HepG2 (cell line): Measurements from ENCODE around the gene CREM. TPM values are rescaled to one million over a fixed set of nuclear protein-coding genes. Genes with fewer than 3 reads are reported as not detected.

Experiments
- GATA4 ChIP-seq: sonication (generic); IDR thresholded peaks from 2 replicates; pipeline ENCODE4 v1.6.1; 2016; ENCODE audit warnings: antibody characterized with exemption, low read depth, borderline replicate concordance
- HDAC2 ChIP-seq: sonication (generic); formaldehyde crosslinking; IDR thresholded peaks from 2 replicates; pipeline ENCODE4 v1.4.0; 2020; ENCODE audit warnings: missing genetic modification reagents
- KDM5B ChIP-seq: sonication (generic); formaldehyde crosslinking; IDR thresholded peaks from 2 replicates; pipeline ENCODE4 v1.4.0; 2020; ENCODE audit warnings: missing genetic modification reagents, mild to moderate bottlenecking, borderline replicate concordance
- MED13 ChIP-seq: sonication (generic); formaldehyde crosslinking; IDR thresholded peaks from 2 replicates; pipeline ENCODE4 v1.5.0; 2020; ENCODE audit warnings: missing genetic modification reagents
- MIER2 ChIP-seq: IDR thresholded peaks from 2 replicates; pipeline ENCODE4 v1.6.1; 2016; ENCODE audit warnings: missing biosample characterization, missing genetic modification reagents
- ONECUT2 ChIP-seq: sonication (generic); formaldehyde crosslinking; IDR thresholded peaks from 2 replicates; pipeline ENCODE4 v1.4.0; 2020; ENCODE audit warnings: missing genetic modification reagents
- PAXIP1 ChIP-seq: sonication (generic); formaldehyde crosslinking; conservative IDR thresholded peaks from 2 replicates; pipeline ENCODE4 v1.4.0; 2020; ENCODE audit warnings: mild to moderate bottlenecking, missing genetic modification reagents, moderate library complexity
- SKI ChIP-seq: fragments of 450-650 bp; IDR thresholded peaks from one replicate; pipeline ENCODE4 v1.6.1; 2018; ENCODE audit warnings: mild to moderate bottlenecking; ENCODE audit not compliant: partially characterized antibody
- SMAD9 ChIP-seq: sonication (generic); formaldehyde crosslinking; IDR thresholded peaks from 2 replicates; pipeline ENCODE4 v1.5.1; 2020; ENCODE audit warnings: mild to moderate bottlenecking, missing genetic modification reagents
- SMARCE1 ChIP-seq: fragments of 450-650 bp; IDR thresholded peaks from 2 replicates; pipeline ENCODE4 v1.6.1; 2017; ENCODE audit warnings: borderline replicate concordance
- SNRNP70 ChIP-seq: fragments of 200-400 bp; formaldehyde crosslinking; IDR thresholded peaks from 2 replicates; pipeline ENCODE4 v1.6.1; 2017; ENCODE audit warnings: mild to moderate bottlenecking, low read depth, low read length, moderate library complexity
- SRF ChIP-seq: IDR thresholded peaks from 2 replicates; pipeline ENCODE4 v1.6.1; 2011; ENCODE audit warnings: mild to moderate bottlenecking, low read depth, low read length, moderate library complexity
- TCF12 ChIP-seq, 2 experiments: fragments of 450-650 bp in 1 of 2; sonication (generic) in 1 of 2; formaldehyde crosslinking in 1 of 2; IDR thresholded peaks; 2 replicates each; pipeline versions ENCODE4 v1.6.1 to v1.8.0; 2017 to 2022; ENCODE audit warnings: antibody characterized with exemption in 1 of 2, mild to moderate bottlenecking in 1 of 2, missing genetic modification reagents in 1 of 2, moderate library complexity in 1 of 2
- TEAD2 ChIP-seq: sonication (generic); formaldehyde crosslinking; IDR thresholded peaks from 2 replicates; pipeline ENCODE4 v1.9.0; 2021; ENCODE audit warnings: missing genetic modification reagents
- TOPORS ChIP-seq: sonication (generic); formaldehyde crosslinking; IDR thresholded peaks from 2 replicates; pipeline ENCODE4 v1.8.0; 2023; ENCODE audit warnings: mild to moderate bottlenecking, missing genetic modification reagents
- UBTF ChIP-seq: sonication (generic); formaldehyde crosslinking; IDR thresholded peaks from 2 replicates; pipeline ENCODE4 v1.4.0; 2020; ENCODE audit warnings: mild to moderate bottlenecking, missing genetic modification reagents
- WIZ ChIP-seq: sonication (generic); formaldehyde crosslinking; IDR thresholded peaks from 2 replicates; pipeline ENCODE4 v1.5.1; 2020; ENCODE audit warnings: mild to moderate bottlenecking, missing genetic modification reagents
- YY1 ChIP-seq: IDR thresholded peaks from 2 replicates; pipeline ENCODE4 v1.6.1; 2011; ENCODE audit warnings: low read length, low read depth, moderate library complexity, mild to moderate bottlenecking; ENCODE audit not compliant: insufficient read depth, insufficient replicate concordance
- ZBTB21 ChIP-seq: sonication (generic); formaldehyde crosslinking; IDR thresholded peaks from 2 replicates; pipeline ENCODE4 v1.4.0; 2020; ENCODE audit warnings: missing genetic modification reagents
- ZNF160 ChIP-seq: sonication (generic); formaldehyde crosslinking; IDR thresholded peaks from 2 replicates; pipeline ENCODE4 v1.8.0; 2022; ENCODE audit warnings: mild to moderate bottlenecking, inconsistent platforms, missing genetic modification reagents
- ZNF558 ChIP-seq: sonication (generic); formaldehyde crosslinking; IDR thresholded peaks from 2 replicates; pipeline ENCODE4 v1.9.0; 2022; ENCODE audit warnings: mild to moderate bottlenecking, missing genetic modification reagents, borderline replicate concordance
- ZNF614 ChIP-seq: IDR thresholded peaks from 2 replicates; pipeline ENCODE4 v1.6.1; 2018; ENCODE audit warnings: missing biosample characterization, missing genetic modification reagents, inconsistent platforms, borderline replicate concordance
- ZUFSP ChIP-seq: sonication (generic); formaldehyde crosslinking; IDR thresholded peaks from 2 replicates; pipeline ENCODE4 v1.9.0; 2021; ENCODE audit warnings: missing genetic modification reagents, mild to moderate bottlenecking, borderline replicate concordance
- polyA plus RNA-seq, 8 experiments: library from polyadenylated mRNA; depleted of rRNA in 3 of 8; stranded (reverse) in 7 of 8; unstranded in 1 of 8; fragments of >200 nt; fragmentation: Illumina TruSeq in 4 of 8; extraction: Trizol in 4 of 8; gene quantifications; 2 replicates each; pipeline versions ENCODE4 v1.2.1 to v1.2.3, GENCODE V29; 2011 to 2016; ENCODE audit warnings: low read depth in 4 of 8, missing spikeins in 1 of 8, mixed read lengths in 1 of 8; ENCODE audit not compliant: insufficient read depth in 1 of 8
- total RNA-seq, 5 experiments: library from RNA; depleted of rRNA; stranded (reverse); fragments of >200 nt; fragmentation: Illumina TruSeq; extraction: Trizol; gene quantifications; 2 replicates each; pipeline ENCODE4 v1.2.3, GENCODE V29; 2016; ENCODE audit warnings: low read depth in 1 of 5

Gene CREM
- total and polyA plus RNA-seq, 2 of the 13 experiments (the other 11 are each of a cell fraction or from before 2014, with no cell fraction given): 21.3 to 25.4 TPM

GRCh38 chr10:35219891-35220890 lies 93.5 kb downstream of the CREM start (continued):
- no peak for TF ChIP-seq SRF
- TF ChIP-seq MED13 (CRISPR knock-in tag): no peak
- no peak for TF ChIP-seq SMAD9 (CRISPR knock-in tag)
- no peak for TF ChIP-seq ZUFSP (CRISPR knock-in tag)
- TF ChIP-seq TEAD2 (CRISPR knock-in tag): no peak
- TF ChIP-seq GATA4: no peak
- no peak for TF ChIP-seq ONECUT2 (CRISPR knock-in tag)
- no peak for TF ChIP-seq UBTF (CRISPR knock-in tag)
- TF ChIP-seq ZNF160: no peak
- TF ChIP-seq SMARCE1: no peak
- TF ChIP-seq MIER2: no peak
- TF ChIP-seq ZNF614: no peak
- TF ChIP-seq WIZ (CRISPR knock-in tag): no peak
- no peak for TF ChIP-seq HDAC2 (CRISPR knock-in tag)
- no peak for TF ChIP-seq TOPORS
- TF ChIP-seq YY1: no peak
- TF ChIP-seq SKI: peak; percentile 35
- TF ChIP-seq TCF12 (IDR thresholded peaks at IDR 0.05): no peak
- no peak for TF ChIP-seq TCF12 (CRISPR knock-in tag; IDR thresholded peaks at IDR 0.05)
- no peak for TF ChIP-seq SNRNP70
- peak; percentile 45; the same call in 1 of the 2 replicates for TF ChIP-seq PAXIP1 (CRISPR knock-in tag)
- TF ChIP-seq KDM5B (CRISPR knock-in tag): no peak
- no peak for TF ChIP-seq ZNF558 (CRISPR knock-in tag)
- no peak for TF ChIP-seq ZBTB21
